HEK293T (cell line): ENCODE measurements around the gene TACR3.
"Not testable (repeated sequence)": the region's sequence is repeated elsewhere in the genome, so short reads cannot be mapped to it uniquely, and the experiment has no call there.

ENCODE experiments used
- ELF4 ChIP-seq: fragments of 450-650 bp; IDR thresholded peaks from 2 replicates; pipeline ENCODE4 v1.6.1; 2017; ENCODE audit warnings: antibody characterized with exemption
- FOXA1 ChIP-seq: fragments of 450-650 bp; IDR thresholded peaks from 2 replicates; pipeline ENCODE4 v1.6.1; 2016; ENCODE audit warnings: mild to moderate bottlenecking
- FOXM1 ChIP-seq: fragments of 450-650 bp; IDR thresholded peaks from 2 replicates; pipeline ENCODE4 v1.6.1; 2017; ENCODE audit warnings: mild to moderate bottlenecking, borderline replicate concordance
- L3MBTL2 ChIP-seq: fragments of 450-650 bp; conservative IDR thresholded peaks from 2 replicates; pipeline ENCODE4 v1.6.1; 2016; ENCODE audit warnings: mild to moderate bottlenecking
- SP1 ChIP-seq: fragments of 450-650 bp; IDR thresholded peaks from 2 replicates; pipeline ENCODE4 v1.6.1; 2017
- TARDBP ChIP-seq: fragments of 450-650 bp; IDR thresholded peaks from 2 replicates; pipeline ENCODE4 v1.6.1; 2016
- ZNF384 ChIP-seq: fragments of 450-650 bp; IDR thresholded peaks from 2 replicates; pipeline ENCODE4 v1.6.1; 2016

DNA sequence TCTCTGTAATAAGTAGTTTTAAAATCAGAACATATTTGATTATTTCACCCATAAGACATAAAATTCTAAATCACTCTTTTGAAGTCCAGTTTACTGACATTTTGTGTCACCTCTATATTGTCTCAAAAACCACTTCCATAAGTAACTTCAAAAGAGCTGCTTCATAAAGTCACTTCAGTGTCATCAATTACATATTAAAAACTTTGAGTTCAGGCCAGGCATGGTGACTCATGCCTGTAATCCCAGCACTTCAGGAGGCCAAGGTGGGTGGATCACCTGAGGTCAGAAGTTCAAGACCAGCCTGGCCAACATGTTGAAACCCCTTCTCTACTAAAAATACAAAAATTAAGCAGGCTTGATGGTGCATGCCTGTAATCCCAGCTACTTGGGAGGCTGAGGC, 53.0 kb downstream of the TACR3 start:
- not testable (repeated sequence) for TF ChIP-seq ZNF384, FOXM1, ELF4, L3MBTL2, TARDBP, SP1, FOXA1
